ENCODE measurements around the gene SRRM3.

The SRRM3 gene

GRCh38 chr7:76336094-76336493, 134.4 kb downstream of the SRRM3 start:
- Histone ChIP-seq H3K27me3 (ENCODE audit: control insufficient read depth, insufficient read depth, low read length) (no peaks in the 10 kb centered on the region), H3K4me2 (ENCODE audit: low read length) (no peak overlapping the region), H3K36me3 (ENCODE audit: control insufficient read depth, insufficient read depth, low read length) (no peaks in the 10 kb centered on the region), H2AFZ (no peak overlapping the region), H3K4me1 (peaks cover 7% of the 10 kb centered on the region), H3K79me2 (peaks cover 74% of the 10 kb centered on the region), H3K9ac (no peak overlapping the region), H3K4me3 (ENCODE audit: low read depth, low read length) (no peak overlapping the region), H3K9me3 (ENCODE audit: control insufficient read depth, low read length) (no peaks in the 10 kb centered on the region), H3K27ac (no peak overlapping the region)
- TF ChIP-seq CTCF (IDR thresholded peaks at IDR 0.05) = no peak

All from parathyroid adenoma (tissue), 2 donors.